ENCODE data around the gene PRSS21. TPM values are rescaled to one million over a fixed set of nuclear protein-coding genes. Genes with fewer than 3 reads are reported as not detected.

The PRSS21 gene
- polyA plus RNA-seq, 1 of the 3 experiments (the other 2 are of a cell fraction) = not detected

GRCh38 chr16:2826591-2827373 lies 9.7 kb downstream of the PRSS21 start:
- Histone ChIP-seq H2AFZ (ENCODE audit: low read depth) (no peak overlapping the region), H3K9ac (no peak overlapping the region), H3K36me3 (replicated peaks in 1 of 2; ENCODE audit: control insufficient read depth in 1 of 2, insufficient read depth in 2 of 2, low read length in 1 of 2) (no peaks in the 10 kb centered on the region), H3K9me2 (no peaks in the 10 kb centered on the region), H4K20me1 (ENCODE audit: insufficient read depth) (no peaks in the 10 kb centered on the region), H3K9me3 (no peaks in the 10 kb centered on the region), H3K79me2 (ENCODE audit: insufficient read depth) (no peaks in the 10 kb centered on the region), H3K4me2 (no peak overlapping the region), H3K4me1 (ENCODE audit: control insufficient read depth in 1 of 2, insufficient read depth in 2 of 2, low read depth in 1 of 2, low read length in 1 of 2) (peaks cover 0 to 19% of the 10 kb centered on the region in 2 experiments; a peak in 1 of 4 replicates), H3K27ac (ENCODE audit: low read depth in 2 of 2, low read length in 1 of 2) (no peak overlapping the region), H3F3A (replicated peaks; ENCODE audit: insufficient read depth) (no peaks in the 10 kb centered on the region), H3K4me3 (ENCODE audit: low read depth in 2 of 2, low read length in 1 of 2) (no peak overlapping the region), H3K27me3 (ENCODE audit: insufficient read depth) (no peaks in the 10 kb centered on the region; the same call in 1 of the 2 replicates)
- TF ChIP-seq RAD21 (IDR thresholded peaks at IDR 0.05; ENCODE audit: low read length) (no peak), CTCF (IDR thresholded peaks at IDR 0.05) (no peak), USF2 (IDR thresholded peaks at IDR 0.05; ENCODE audit: borderline replicate concordance, low read depth, low read length) (no peak), MXI1 (IDR thresholded peaks at IDR 0.05; ENCODE audit: low read depth, low read length) (no peak), RCOR1 (IDR thresholded peaks at IDR 0.05; ENCODE audit: low read length) (no peak), RXRA (IDR thresholded peaks at IDR 0.05; ENCODE audit: borderline replicate concordance, low read depth) (no peak), POLR2AphosphoS5 (IDR thresholded peaks at IDR 0.05; ENCODE audit: low read depth, low read length) (no peak), EP300 (IDR thresholded peaks at IDR 0.05; ENCODE audit: borderline replicate concordance in 1 of 2, low read depth in 1 of 2, low read length in 1 of 2) (no peak), YY1 (IDR thresholded peaks at IDR 0.05; ENCODE audit: low read depth) (no peak), USF1 (IDR thresholded peaks at IDR 0.05; ENCODE audit: borderline replicate concordance, low read depth) (no peak), TAF1 (IDR thresholded peaks at IDR 0.05; ENCODE audit: borderline replicate concordance, low read depth, low read length) (no peak), GATA2 (CRISPR knock-in tag; IDR thresholded peaks at IDR 0.05) (no peak), ZBTB33 (IDR thresholded peaks at IDR 0.05; ENCODE audit: borderline replicate concordance, low read depth) (no peak), CHD2 (IDR thresholded peaks at IDR 0.05; ENCODE audit: low read length, partially characterized antibody) (no peak), SMC3 (IDR thresholded peaks at IDR 0.05; ENCODE audit: low read depth, low read length) (no peak)
- DNase-seq = no peak
- ChIA-PET POLR2A (no interaction called here), CTCF (interaction anchor here (1.7 to 2.0 kb wide), 3 partner anchors 12 to 42 kb away, joined by 6 to 7 read pairs (median 6); no protein-coding TSS in a partner anchor)
- WGBS (ENCODE audit: low lambda C conversion rate) = 71% methylated on average over 11 of the region's 19 CpGs
